HG03457 (cell line): Measurements from ENCODE around the gene E2F6.

Experiments used
- ATAC-seq: cut with Tn5 transposase; IDR thresholded peaks from one replicate; pipeline ENCODE4 v1.9.1; 2021; ENCODE audit warnings: moderate number of reproducible peaks; ENCODE audit not compliant: unreplicated experiment

E2F6 gene

DNA sequence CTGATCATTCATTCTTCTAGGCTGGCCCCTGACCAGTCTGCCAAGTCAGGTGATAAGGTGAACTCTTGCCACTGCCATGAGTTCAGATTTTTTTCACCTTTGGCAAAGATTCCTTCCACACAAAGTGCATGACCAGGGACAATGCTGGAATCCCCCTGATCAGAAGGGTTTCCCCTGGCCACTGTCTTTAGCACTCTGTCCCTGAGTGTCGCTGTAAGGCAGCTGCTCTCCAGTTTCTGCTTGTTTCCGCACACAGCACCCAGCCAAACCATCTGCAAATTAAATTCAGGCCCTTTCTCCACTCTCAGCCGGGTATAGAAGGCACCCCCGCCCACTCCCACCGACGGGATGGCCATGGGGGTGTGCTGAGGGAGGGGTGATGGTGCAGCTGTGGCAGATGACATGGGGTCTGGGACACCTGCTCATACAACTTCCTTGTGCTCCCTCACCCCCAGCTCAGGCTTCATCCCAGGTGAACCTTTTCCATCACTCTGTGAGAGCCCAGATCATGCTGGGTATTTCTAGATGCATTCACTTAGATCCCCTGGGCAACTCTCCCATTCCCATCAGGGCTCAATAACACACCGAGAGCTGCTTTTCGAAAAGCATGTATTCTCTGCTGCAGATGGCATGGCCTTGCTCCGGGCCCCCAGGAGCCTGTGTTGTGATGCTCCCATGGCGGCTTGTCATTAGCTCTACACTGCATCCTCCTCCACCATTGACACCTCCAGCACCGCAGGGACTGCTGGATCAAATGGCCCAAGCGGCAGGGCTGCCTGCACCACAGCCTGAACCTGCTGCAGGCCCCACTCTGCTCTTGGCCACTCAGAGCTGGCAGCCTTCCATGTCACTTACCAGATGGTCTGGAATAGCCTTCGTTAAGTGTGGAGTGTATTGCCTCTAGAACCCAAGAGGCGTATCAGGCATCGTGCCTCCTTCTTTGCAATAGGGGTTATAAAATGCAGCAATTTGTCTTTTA lies 69.2 kb downstream of the E2F6 start:
- ATAC-seq = no peak

DNA sequence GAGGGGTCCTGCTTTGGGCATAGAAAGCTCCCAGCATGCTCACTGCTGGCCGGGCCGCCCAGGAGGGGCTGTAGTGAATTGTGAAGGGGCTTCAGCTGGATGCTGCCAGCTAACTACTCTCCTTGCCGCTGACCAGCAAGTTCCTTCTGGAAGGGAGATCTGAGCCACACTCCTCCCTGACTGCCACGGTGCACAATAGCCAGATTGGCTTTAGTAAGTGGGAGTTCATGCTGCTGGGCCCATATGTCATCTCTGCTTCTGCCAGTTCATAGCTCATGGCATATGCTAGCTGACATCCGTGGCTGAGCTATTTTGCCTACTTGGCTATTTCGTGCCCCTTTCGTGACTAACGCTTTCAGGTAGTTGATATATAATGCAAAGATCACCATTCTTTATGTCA lies 69.9 kb downstream of the E2F6 start:
- no peak for ATAC-seq

DNA sequence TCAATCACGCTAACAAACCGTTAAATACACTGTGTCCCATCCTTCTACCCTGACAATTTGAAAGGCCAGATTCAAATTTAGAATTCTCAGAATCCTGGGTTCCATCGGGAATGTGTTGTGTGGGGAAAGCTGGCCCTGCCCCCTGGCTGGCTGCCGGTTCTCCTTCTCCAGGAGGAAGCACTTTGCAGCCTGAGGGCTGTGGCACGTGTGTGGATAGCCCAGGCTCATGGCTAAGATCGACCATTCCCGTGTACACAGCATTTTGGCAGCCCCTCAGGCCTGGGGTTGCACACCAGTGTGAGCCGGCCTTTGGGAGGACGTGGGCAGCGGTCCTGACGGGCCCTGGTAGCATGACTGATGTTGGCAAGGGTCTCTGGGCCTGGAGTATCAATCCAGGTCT lies 70.6 kb downstream of the E2F6 start:
- no peak for ATAC-seq
